GM11168 (cell line): ENCODE measurements around the gene CLPX.
"Not testable (repeated sequence)": the region's sequence is repeated elsewhere in the genome, so short reads cannot be mapped to it uniquely, and the experiment has no call there.

Experiments
- in situ Hi-C: fragments of 300-500 bp; cut with MboI; formaldehyde crosslinking; loops from one replicate; pipeline ENCODE4 v1.12.0; 2022; ENCODE audit warnings: low sequenced_read_pairs; ENCODE audit not compliant: unreplicated experiment

The CLPX gene

GRCh38 chr15:65110676-65111292 lies 74.4 kb downstream of the CLPX start:
- in situ Hi-C loops: no loop called here

GRCh38 chr15:65106011-65106590 lies 79.0 kb downstream of the CLPX start:
- in situ Hi-C loops: no loop called here

GRCh38 chr15:65105038-65105437 lies 80.1 kb downstream of the CLPX start:
- in situ Hi-C loops: no loop called here

- in situ Hi-C loops: no loop called here
Measured at GRCh38 chr15:65102912-65103311, 82.2 kb downstream of the CLPX start.

GRCh38 chr15:65101891-65102708 lies 83.0 kb downstream of the CLPX start:
- in situ Hi-C loops: no loop called here

GRCh38 chr15:65101411-65101890 lies 83.7 kb downstream of the CLPX start:
- in situ Hi-C loops: no loop called here

GRCh38 chr15:65100442-65100841 lies 84.7 kb downstream of the CLPX start:
- in situ Hi-C loops: no loop called here

- in situ Hi-C loops: not testable (repeated sequence)
Measured at GRCh38 chr15:65099801-65100200, 85.3 kb downstream of the CLPX start.

GRCh38 chr15:65099336-65099735 lies 85.8 kb downstream of the CLPX start:
- in situ Hi-C loops: no loop called here
